HG02610 (cell line): ENCODE measurements around the gene STK32B.

ENCODE experiments used
- ATAC-seq: cut with Tn5 transposase; IDR thresholded peaks from one replicate; pipeline ENCODE4 v1.9.1; 2021; ENCODE audit warnings: mild to moderate bottlenecking, moderate library complexity; ENCODE audit not compliant: unreplicated experiment

STK32B gene

GRCh38 chr4:5120067-5120466, 68.8 kb downstream of the STK32B start:
- no peak for ATAC-seq

- no peak for ATAC-seq
These were observed 69.2 kb downstream of the STK32B start for GRCh38 chr4:5120468-5120867.

DNA sequence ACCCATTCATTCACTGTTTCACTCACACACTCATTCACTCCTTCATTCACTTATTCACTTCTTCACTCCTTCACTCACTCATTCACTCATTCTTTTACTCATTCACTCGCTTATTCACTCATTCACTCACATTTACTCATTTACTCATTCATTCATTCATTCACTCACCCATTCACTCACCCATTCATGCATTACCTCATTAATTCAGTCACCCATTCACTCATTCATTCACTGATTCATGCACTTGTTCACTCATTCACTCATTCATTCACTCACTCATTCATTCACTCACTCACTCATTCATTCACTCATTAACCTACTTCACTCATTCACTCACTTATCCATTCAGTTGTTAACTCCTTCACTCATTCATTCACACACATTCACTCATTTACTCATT, 70.8 kb downstream of the STK32B start:
- ATAC-seq: no peak

DNA sequence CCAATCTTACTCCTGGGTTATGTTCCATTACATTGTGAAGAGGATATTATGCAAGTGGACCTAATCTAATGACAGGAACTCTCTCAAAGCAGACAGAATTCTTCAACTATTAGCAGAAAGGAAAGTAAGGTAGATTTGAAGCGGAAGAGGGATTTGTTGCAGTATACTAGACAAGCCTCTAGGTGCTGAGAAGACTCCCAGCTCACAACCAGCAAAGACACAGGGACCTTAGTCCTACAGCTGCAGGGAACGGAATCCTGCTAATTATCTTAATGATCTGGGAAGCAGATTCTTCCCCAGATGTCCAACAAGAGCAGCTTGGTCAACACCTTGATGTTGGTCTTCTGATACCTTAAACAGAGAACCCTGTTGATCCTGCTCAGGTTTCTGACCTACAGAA, 73.6 kb downstream of the STK32B start:
- no peak for ATAC-seq

- ATAC-seq: no peak
These were observed 74.0 kb downstream of the STK32B start for GRCh38 chr4:5125321-5125720.

DNA sequence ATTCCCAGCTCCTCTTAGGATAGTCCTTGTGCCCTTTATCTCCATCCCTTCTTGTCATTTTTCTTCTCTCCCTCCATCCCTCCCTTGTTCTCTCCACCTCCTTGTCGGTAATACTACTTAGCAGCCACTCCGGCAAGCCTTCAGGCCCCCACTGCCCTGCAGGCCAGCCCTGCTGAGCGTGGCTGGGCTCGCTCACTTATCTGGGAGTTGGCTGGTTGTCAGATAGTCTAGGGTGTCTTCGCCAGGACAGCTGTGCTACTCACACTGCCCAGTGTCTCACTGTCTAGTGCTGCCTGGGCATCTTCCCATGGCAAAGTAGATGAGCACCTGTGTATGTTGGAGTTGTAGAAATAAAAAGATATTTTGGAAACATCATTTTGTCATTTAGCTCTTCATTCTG, 75.0 kb downstream of the STK32B start:
- ATAC-seq: no peak

GRCh38 chr4:5126857-5127256, 75.6 kb downstream of the STK32B start:
- no peak for ATAC-seq

GRCh38 chr4:5127556-5127955, 76.3 kb downstream of the STK32B start:
- ATAC-seq: no peak

GRCh38 chr4:5128569-5128968, 77.3 kb downstream of the STK32B start:
- no peak for ATAC-seq

- ATAC-seq: no peak
These were observed 81.9 kb downstream of the STK32B start for GRCh38 chr4:5133201-5133600.

DNA sequence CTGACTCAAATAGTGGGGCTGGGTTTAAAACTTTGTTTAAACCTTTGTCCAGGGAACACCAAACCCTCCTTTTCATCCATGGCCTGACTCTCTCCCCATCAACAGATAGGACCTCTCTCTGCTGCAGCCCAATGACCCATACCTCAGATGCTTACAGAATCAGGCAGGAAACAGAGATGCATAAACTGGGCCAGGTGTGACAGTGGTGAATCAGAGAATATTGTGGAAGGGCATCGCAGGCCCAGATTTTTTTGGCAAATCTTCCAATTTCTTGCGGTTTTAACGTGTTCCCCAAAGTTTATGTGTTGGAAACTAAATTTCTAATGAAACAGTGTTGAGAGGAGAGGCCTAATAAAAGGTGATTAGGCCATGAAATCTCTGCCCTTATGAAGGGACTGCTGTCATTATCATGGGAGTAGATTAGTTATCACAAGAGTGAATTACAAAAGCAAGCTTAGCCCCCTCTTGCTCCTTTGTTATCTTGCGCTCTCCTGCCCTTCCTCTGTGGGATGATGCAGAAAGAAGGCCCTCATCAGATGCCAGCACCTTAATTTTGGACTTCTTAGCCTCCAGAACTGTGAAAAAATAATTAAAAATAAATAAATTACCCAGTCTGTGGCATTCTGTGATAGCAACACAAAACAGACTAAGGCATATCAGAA, 82.8 kb downstream of the STK32B start:
- ATAC-seq: no peak

DNA sequence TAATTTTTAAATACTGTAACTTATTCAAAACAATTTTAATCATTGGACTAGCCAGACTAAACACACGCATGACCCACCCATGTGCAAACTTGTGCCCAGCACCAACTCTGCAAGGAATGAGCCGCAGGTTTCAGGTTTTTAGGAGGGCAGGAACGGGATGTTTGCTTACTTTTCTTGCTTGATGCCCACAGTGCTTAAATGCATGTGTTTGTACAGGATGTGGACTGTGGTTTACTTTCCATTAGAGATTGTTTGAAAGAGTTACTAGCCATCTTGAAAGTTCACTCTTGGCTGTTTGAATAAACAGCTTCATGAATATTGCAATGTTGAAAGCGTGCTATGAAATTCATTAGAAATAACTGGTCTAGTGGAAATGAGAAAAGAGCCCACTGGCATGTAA, 83.3 kb downstream of the STK32B start:
- ATAC-seq: no peak

- no peak for ATAC-seq
These were observed 85.9 kb downstream of the STK32B start for GRCh38 chr4:5137226-5137625.

- no peak for ATAC-seq
These were observed 86.6 kb downstream of the STK32B start for GRCh38 chr4:5137927-5138326.

- ATAC-seq: no peak
These were observed 87.1 kb downstream of the STK32B start for GRCh38 chr4:5138389-5138788.

DNA sequence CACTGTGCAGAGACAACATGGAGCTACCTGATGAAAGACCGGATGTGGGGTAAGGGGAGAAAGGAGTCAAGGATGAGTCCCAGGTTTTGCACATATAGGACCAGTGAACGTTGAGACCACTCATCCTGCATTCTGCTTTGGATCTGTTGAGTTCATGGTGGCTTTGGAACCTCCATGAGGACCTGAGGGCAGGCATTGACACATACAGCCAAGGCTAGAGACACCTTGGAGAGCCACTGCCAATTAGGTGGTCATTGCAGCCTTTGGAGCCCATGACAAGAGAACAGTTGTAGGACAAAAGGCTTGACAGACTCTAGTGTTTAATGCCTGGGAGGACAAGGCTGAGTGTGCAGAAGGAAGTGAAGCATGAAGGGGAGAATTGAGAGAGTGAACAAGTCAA, 87.9 kb downstream of the STK32B start:
- ATAC-seq: no peak

DNA sequence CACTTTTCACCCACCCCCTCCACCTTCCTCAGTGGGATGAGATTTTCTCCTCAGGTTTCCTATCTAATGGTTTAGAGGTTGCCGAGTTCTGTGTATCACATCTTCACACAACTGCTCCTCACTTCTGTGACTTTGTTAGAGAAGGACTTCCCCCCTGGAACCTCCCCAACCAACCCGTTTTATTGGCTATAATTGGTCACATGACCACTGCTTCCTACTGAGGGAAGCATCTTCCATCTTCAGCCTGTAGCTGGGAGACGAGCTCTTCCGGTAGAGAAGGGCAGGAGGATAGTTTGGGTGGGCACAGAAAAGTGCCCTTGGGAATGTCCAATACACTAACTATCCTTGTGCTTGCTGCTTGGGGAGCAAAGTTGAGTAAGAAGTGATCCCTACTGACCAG, 90.5 kb downstream of the STK32B start:
- ATAC-seq: no peak

DNA sequence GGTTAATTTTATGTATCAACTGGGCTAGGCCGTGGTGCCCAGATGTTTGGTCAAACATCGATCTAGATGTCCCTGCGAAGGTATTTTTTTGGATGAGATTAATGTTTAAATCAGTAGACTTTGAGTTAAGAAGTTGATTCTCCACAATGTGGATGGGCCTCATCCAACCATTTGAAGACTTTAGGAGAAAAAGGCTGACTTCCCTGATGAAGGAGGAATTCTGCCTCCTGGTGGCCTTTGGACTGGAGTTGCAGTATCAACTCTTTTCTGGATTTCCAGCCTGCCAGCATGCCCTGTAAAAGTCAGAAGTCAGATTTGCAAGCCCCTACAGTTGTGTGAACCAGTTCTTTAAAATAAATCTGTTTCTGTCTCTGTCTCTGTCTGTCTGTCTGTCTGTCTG, 91.4 kb downstream of the STK32B start:
- ATAC-seq: no peak

GRCh38 chr4:5143306-5143861, 92.1 kb downstream of the STK32B start:
- ATAC-seq: no peak

DNA sequence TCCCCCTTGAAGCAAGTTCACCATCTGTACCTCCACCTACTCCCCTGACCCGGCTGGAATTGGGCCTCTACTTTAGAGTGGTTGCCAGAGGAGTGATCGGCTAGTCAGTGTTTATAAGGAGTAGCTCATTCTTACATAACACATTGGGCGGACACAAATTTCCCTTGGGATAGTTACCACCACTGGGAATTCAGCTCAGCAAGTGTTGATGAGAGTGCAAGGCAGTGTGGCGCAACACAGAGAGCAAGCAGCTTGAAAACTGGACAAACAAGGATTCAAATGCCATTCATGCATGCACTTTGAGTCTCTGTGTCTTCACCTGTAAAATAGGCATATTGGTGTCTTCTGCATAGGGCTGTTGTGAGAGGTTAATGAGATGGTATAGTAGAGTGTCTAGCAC, 92.7 kb downstream of the STK32B start:
- no peak for ATAC-seq

DNA sequence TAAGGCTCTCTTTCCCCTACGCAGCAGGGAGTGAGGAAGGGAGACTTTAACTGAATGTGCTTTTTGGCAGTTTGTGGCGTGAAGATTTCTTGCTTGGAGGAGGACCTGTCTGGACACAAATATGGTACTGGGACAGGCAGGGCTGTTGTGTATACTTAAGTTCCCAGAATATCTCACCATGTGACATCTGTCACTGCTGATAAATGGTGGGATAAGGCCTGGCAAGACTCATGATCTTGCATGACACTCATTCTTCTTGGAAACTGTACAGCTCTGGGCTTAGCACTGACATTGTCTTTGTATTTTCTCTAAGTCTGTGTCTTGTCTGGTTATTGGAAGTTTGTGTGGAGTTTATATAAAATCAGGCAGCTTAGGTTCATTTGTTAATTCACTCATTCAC, 93.1 kb downstream of the STK32B start:
- no peak for ATAC-seq

DNA sequence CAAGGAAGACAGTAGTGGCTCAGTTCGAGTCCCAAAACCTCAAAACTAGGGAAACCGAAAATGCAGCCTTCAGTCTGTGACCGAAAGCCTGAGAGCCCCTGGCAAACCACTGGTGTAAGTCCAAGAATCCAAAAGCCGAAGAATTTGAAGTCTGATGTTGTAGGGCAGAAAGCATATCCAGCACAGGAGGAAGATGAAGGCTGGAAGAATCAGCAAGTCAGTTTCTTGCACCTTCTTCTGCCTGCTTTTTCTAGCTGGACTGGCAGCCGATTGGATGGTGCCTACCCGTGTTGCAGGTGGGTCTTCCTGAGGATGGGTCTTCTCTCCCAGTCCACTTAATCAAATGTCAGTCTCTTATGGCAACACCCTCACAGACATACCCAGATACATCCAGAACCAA, 95.0 kb downstream of the STK32B start:
- ATAC-seq: no peak

- ATAC-seq: no peak
These were observed 101.2 kb downstream of the STK32B start for GRCh38 chr4:5152521-5152920.
